ENCODE measurements around the gene PMM1.

GRCh38 chr22:41542224-41542623 lies 47.4 kb downstream of the PMM1 start:
- TF ChIP-seq CTCF (optimal IDR thresholded peaks at IDR 0.05 in 1 of 3, IDR thresholded peaks at IDR 0.05 in 1 of 3, conservative IDR thresholded peaks at IDR 0.05 in 1 of 3; ENCODE audit: extremely low read depth in 1 of 3, insufficient read depth in 2 of 3, low read length in 3 of 3) (no peak), EZH2 (IDR thresholded peaks at IDR 0.05; ENCODE audit: low read length) (no peak)
